WTC11 (cell line): ENCODE data around the gene CACNA1C. TPM values are rescaled to one million over a fixed set of nuclear protein-coding genes. Genes with fewer than 3 reads are reported as not detected.

Source experiments
- ATAC-seq: fragments of 200-7000 bp; cut with Tn5 transposase; 2 replicates; pipeline ENCODE4 v1.10.0; 2021; ENCODE audit warnings: mild to moderate bottlenecking, moderate library complexity
- CTCF ChIA-PET: fragments of 300-600 bp; sonication (Branson Sonifier 250); formaldehyde crosslinking; loops from one replicate; lab custom pipeline; 2021; ENCODE audit warnings: antibody characterized with exemption; lab: Charles Lee
- POLR2A ChIA-PET: fragments of 350-600 bp; sonication (Branson Sonifier 250); formaldehyde crosslinking; loops from one replicate; lab custom pipeline; 2021; ENCODE audit warnings: antibody characterized with exemption; lab: Charles Lee
- DNase-seq: peaks from one replicate; pipeline ENCODE4 v3.0.0; 2021; ENCODE audit warnings: low spot score
- H3K27ac Mint-ChIP-seq: 2 replicates; pipeline ENCODE4 v1.8.0; 2021; ENCODE audit warnings: mixed read lengths
- H3K27me3 Mint-ChIP-seq: 2 replicates; pipeline ENCODE4 v1.8.0; 2021; ENCODE audit warnings: low read depth, mild to moderate bottlenecking, moderate library complexity, mixed read lengths
- H3K36me3 Mint-ChIP-seq: 2 replicates; pipeline ENCODE4 v1.8.0; 2021; ENCODE audit warnings: mixed read lengths
- H3K4me1 Mint-ChIP-seq: 2 replicates; pipeline ENCODE4 v1.8.0; 2022; ENCODE audit warnings: mixed read lengths
- H3K4me3 Mint-ChIP-seq: 2 replicates; pipeline ENCODE4 v1.8.0; 2021; ENCODE audit warnings: mild to moderate bottlenecking, moderate library complexity, mixed read lengths
- H3K9me3 Mint-ChIP-seq: 2 replicates; pipeline ENCODE4 v1.8.0; 2021; ENCODE audit warnings: mixed read lengths
- ATF1 ChIP-seq: sonication (generic); formaldehyde crosslinking; IDR thresholded peaks from 2 replicates; pipeline ENCODE4 v1.8.1; 2023; ENCODE audit warnings: mild to moderate bottlenecking, moderate library complexity, missing genetic modification reagents
- CBFB ChIP-seq: sonication (generic); formaldehyde crosslinking; IDR thresholded peaks from 2 replicates; pipeline ENCODE4 v1.8.1; 2022; ENCODE audit warnings: mild to moderate bottlenecking, low read depth, missing genetic modification reagents
- FOXJ3 ChIP-seq: sonication (generic); formaldehyde crosslinking; IDR thresholded peaks from 2 replicates; pipeline ENCODE4 v1.9.0; 2021; ENCODE audit warnings: missing genetic modification reagents, mild to moderate bottlenecking, borderline replicate concordance
- FOXK1 ChIP-seq: sonication (generic); formaldehyde crosslinking; IDR thresholded peaks from 2 replicates; pipeline ENCODE4 v1.8.0; 2022; ENCODE audit warnings: mild to moderate bottlenecking, moderate library complexity, missing genetic modification reagents
- GRHL2 ChIP-seq: fragments of 250-450 bp; sonication (Bioruptor Pico); IDR thresholded peaks from 2 replicates; pipeline ENCODE4 v1.8.0; 2022; ENCODE audit warnings: mild to moderate bottlenecking, moderate library complexity; ENCODE audit not compliant: insufficient replicate concordance, severe bottlenecking
- KAT7 ChIP-seq: sonication (generic); formaldehyde crosslinking; IDR thresholded peaks from 2 replicates; pipeline ENCODE4 v1.8.1; 2023; ENCODE audit warnings: missing genetic modification reagents, mild to moderate bottlenecking, borderline replicate concordance
- NFYB ChIP-seq: sonication (generic); formaldehyde crosslinking; conservative IDR thresholded peaks from 2 replicates; pipeline ENCODE4 v1.8.0; 2022; ENCODE audit warnings: low read depth, missing genetic modification reagents
- PRRX2 ChIP-seq: fragments of 250-450 bp; sonication (Bioruptor Pico); IDR thresholded peaks from 2 replicates; pipeline ENCODE4 v1.8.0; 2021; ENCODE audit warnings: mild to moderate bottlenecking
- SP1 ChIP-seq: sonication (generic); formaldehyde crosslinking; conservative IDR thresholded peaks from 2 replicates; pipeline ENCODE4 v1.8.1; 2022; ENCODE audit warnings: missing genetic modification reagents
- TEAD4 ChIP-seq: sonication (generic); formaldehyde crosslinking; IDR thresholded peaks from 2 replicates; pipeline ENCODE4 v1.8.0; 2022; ENCODE audit warnings: mild to moderate bottlenecking, missing genetic modification reagents
- TP53 ChIP-seq: sonication (generic); formaldehyde crosslinking; IDR thresholded peaks from 2 replicates; pipeline ENCODE4 v1.8.1; 2023; ENCODE audit warnings: mild to moderate bottlenecking, missing genetic modification reagents
- ZNF138 ChIP-seq: sonication (generic); formaldehyde crosslinking; conservative IDR thresholded peaks from 2 replicates; pipeline ENCODE4 v1.8.1; 2022; ENCODE audit warnings: mild to moderate bottlenecking, moderate library complexity, missing genetic modification reagents
- ZNF423 ChIP-seq: fragments of 250-450 bp; sonication (Bioruptor Pico); IDR thresholded peaks from 2 replicates; pipeline ENCODE4 v2.1.2; 2022; ENCODE audit warnings: mild to moderate bottlenecking, moderate library complexity
- total RNA-seq: library from RNA; stranded (reverse); gene quantifications from 3 replicates; pipeline ENCODE4 v1.2.3, GENCODE V29; 2021
- TF ChIP-seq, protein P1 (sequence below): sonication (generic); formaldehyde crosslinking; IDR thresholded peaks from 2 replicates; pipeline ENCODE4 v1.8.1; 2023; ENCODE audit warnings: mild to moderate bottlenecking, missing genetic modification reagents, moderate library complexity
- TF ChIP-seq, protein P2 (sequence below): sonication (generic); formaldehyde crosslinking; IDR thresholded peaks from 2 replicates; pipeline ENCODE4 v1.8.0; 2022; ENCODE audit warnings: mild to moderate bottlenecking, missing genetic modification reagents
- TF ChIP-seq, protein P3 (sequence below): fragments of 250-450 bp; sonication (Bioruptor Pico); IDR thresholded peaks from 2 replicates; pipeline ENCODE4 v1.9.0; 2021; ENCODE audit warnings: mild to moderate bottlenecking, borderline replicate concordance
- TF ChIP-seq, protein P4 (sequence below): sonication (generic); formaldehyde crosslinking; IDR thresholded peaks from 2 replicates; pipeline ENCODE4 v1.8.1; 2022; ENCODE audit warnings: mild to moderate bottlenecking, missing genetic modification reagents, moderate library complexity, borderline replicate concordance
- TF ChIP-seq, protein P5 (sequence below): fragments of 250-450 bp; sonication (Bioruptor Pico); conservative IDR thresholded peaks from 2 replicates; pipeline ENCODE4 v1.9.0; 2021; ENCODE audit warnings: mild to moderate bottlenecking
- TF ChIP-seq, protein P6 (sequence below): sonication (generic); formaldehyde crosslinking; IDR thresholded peaks from 2 replicates; pipeline ENCODE4 v1.8.0; 2022; ENCODE audit warnings: mild to moderate bottlenecking, missing genetic modification reagents
- TF ChIP-seq, protein P7 (sequence below): sonication (generic); formaldehyde crosslinking; IDR thresholded peaks from 2 replicates; pipeline ENCODE4 v1.8.1; 2022; ENCODE audit warnings: low read depth, missing genetic modification reagents, borderline replicate concordance

CACNA1C gene
- total RNA-seq, 1 experiment from 2014 or later: 1.7 TPM

DNA sequence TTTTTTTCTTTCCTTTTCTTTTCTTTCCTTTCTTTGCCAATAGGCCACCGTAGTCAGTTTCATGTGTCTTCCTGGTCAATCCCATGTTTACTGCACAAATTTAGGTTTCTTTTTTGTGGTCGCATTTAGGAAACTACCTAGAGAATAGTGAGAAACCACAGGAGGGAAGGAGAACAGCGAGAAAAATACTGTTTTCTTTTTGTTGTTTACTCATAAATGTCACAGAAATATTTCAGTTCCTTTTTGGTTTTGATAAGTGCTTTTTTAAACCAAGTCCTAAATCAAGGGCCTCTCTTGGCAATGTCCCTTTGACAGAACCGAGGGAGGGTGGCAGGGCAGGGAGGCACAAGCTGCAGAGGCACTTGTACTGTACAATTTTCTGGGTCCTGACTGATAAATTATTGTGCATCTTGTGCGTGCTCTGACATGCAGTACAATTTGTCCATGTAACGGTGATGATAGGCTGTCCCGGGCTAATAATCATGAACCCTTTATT, 326.1 kb downstream of the CACNA1C start:
- ChIA-PET POLR2A (no interaction called here), CTCF (interaction anchor here (1.1 to 1.4 kb wide), 2 partner anchors 17 to 209 kb away, joined by 3 read pairs; no protein-coding TSS in a partner anchor)
- Mint-ChIP-seq H3K4me1 (peaks cover 16% of the 10 kb centered on the region), H3K4me3 (no peak overlapping the region), H3K36me3 (no peaks in the 10 kb centered on the region), H3K9me3 (no peaks in the 10 kb centered on the region), H3K27ac (no peak overlapping the region), H3K27me3 (no peaks in the 10 kb centered on the region)
- TF ChIP-seq GRHL2 (CRISPR knock-in tag) (no peak), ATF1 (CRISPR knock-in tag) (no peak), CBFB (CRISPR knock-in tag) (no peak), PRRX2 (CRISPR knock-in tag) (no peak), TEAD4 (CRISPR knock-in tag) (no peak), SP1 (CRISPR knock-in tag) (no peak), TP53 (CRISPR knock-in tag) (no peak), ZNF138 (CRISPR knock-in tag) (no peak), FOXJ3 (no peak), KAT7 (CRISPR knock-in tag) (no peak), FOXK1 (CRISPR knock-in tag) (no peak), NFYB (CRISPR knock-in tag) (no peak), ZNF423 (CRISPR knock-in tag) (no peak)
- TF ChIP-seq, protein P1, sequence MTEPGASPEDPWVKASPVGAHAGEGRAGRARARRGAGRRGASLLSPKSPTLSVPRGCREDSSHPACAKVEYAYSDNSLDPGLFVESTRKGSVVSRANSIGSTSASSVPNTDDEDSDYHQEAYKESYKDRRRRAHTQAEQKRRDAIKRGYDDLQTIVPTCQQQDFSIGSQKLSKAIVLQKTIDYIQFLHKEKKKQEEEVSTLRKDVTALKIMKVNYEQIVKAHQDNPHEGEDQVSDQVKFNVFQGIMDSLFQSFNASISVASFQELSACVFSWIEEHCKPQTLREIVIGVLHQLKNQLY: no peak
- TF ChIP-seq, protein P2, sequence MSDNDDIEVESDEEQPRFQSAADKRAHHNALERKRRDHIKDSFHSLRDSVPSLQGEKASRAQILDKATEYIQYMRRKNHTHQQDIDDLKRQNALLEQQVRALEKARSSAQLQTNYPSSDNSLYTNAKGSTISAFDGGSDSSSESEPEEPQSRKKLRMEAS (CRISPR knock-in tag): no peak
- TF ChIP-seq, protein P3, sequence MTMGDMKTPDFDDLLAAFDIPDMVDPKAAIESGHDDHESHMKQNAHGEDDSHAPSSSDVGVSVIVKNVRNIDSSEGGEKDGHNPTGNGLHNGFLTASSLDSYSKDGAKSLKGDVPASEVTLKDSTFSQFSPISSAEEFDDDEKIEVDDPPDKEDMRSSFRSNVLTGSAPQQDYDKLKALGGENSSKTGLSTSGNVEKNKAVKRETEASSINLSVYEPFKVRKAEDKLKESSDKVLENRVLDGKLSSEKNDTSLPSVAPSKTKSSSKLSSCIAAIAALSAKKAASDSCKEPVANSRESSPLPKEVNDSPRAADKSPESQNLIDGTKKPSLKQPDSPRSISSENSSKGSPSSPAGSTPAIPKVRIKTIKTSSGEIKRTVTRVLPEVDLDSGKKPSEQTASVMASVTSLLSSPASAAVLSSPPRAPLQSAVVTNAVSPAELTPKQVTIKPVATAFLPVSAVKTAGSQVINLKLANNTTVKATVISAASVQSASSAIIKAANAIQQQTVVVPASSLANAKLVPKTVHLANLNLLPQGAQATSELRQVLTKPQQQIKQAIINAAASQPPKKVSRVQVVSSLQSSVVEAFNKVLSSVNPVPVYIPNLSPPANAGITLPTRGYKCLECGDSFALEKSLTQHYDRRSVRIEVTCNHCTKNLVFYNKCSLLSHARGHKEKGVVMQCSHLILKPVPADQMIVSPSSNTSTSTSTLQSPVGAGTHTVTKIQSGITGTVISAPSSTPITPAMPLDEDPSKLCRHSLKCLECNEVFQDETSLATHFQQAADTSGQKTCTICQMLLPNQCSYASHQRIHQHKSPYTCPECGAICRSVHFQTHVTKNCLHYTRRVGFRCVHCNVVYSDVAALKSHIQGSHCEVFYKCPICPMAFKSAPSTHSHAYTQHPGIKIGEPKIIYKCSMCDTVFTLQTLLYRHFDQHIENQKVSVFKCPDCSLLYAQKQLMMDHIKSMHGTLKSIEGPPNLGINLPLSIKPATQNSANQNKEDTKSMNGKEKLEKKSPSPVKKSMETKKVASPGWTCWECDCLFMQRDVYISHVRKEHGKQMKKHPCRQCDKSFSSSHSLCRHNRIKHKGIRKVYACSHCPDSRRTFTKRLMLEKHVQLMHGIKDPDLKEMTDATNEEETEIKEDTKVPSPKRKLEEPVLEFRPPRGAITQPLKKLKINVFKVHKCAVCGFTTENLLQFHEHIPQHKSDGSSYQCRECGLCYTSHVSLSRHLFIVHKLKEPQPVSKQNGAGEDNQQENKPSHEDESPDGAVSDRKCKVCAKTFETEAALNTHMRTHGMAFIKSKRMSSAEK (CRISPR knock-in tag): no peak
- TF ChIP-seq, protein P4, sequence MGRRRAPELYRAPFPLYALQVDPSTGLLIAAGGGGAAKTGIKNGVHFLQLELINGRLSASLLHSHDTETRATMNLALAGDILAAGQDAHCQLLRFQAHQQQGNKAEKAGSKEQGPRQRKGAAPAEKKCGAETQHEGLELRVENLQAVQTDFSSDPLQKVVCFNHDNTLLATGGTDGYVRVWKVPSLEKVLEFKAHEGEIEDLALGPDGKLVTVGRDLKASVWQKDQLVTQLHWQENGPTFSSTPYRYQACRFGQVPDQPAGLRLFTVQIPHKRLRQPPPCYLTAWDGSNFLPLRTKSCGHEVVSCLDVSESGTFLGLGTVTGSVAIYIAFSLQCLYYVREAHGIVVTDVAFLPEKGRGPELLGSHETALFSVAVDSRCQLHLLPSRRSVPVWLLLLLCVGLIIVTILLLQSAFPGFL: no peak
- TF ChIP-seq, protein P5, sequence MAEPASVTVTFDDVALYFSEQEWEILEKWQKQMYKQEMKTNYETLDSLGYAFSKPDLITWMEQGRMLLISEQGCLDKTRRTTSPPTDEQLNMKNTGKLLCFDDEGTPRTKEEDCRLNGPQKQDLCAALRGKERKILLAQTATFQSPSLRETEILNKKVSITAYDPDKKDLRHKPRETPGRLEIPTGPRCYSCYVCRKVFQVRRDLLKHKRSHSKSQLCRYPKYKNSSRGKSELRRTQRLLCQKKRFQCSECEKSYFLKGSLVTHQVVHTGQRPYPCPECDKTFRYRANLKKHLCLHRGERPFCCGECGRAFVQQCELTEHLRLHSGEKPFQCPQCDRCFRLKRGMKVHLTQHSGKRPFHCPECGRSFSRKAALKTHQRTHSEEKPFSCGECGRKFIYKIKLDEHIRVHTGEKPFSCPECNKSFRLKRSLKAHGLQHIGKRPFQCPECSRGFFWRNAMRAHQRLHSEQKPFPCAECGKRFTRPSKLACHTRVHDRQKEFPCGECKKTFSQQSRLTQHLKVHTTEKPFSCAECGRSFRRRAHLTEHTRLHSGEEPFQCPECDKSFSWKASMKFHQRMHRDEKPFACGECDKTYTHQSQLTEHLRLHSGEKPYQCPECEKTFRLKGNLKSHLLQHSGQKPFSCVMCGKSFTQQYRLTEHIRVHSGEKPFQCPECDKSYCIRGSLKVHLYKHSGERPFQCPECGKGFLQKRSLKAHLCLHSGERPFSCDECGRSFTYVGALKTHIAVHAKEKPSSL (CRISPR knock-in tag): no peak
- TF ChIP-seq, protein P6, sequence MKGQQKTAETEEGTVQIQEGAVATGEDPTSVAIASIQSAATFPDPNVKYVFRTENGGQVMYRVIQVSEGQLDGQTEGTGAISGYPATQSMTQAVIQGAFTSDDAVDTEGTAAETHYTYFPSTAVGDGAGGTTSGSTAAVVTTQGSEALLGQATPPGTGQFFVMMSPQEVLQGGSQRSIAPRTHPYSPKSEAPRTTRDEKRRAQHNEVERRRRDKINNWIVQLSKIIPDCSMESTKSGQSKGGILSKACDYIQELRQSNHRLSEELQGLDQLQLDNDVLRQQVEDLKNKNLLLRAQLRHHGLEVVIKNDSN (CRISPR knock-in tag): no peak
- TF ChIP-seq, protein P7, sequence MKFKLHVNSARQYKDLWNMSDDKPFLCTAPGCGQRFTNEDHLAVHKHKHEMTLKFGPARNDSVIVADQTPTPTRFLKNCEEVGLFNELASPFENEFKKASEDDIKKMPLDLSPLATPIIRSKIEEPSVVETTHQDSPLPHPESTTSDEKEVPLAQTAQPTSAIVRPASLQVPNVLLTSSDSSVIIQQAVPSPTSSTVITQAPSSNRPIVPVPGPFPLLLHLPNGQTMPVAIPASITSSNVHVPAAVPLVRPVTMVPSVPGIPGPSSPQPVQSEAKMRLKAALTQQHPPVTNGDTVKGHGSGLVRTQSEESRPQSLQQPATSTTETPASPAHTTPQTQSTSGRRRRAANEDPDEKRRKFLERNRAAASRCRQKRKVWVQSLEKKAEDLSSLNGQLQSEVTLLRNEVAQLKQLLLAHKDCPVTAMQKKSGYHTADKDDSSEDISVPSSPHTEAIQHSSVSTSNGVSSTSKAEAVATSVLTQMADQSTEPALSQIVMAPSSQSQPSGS: no peak
- DNase-seq (no peak), ATAC-seq (no peak)
